HG03575 (cell line): Measurements from ENCODE around the gene ALCAM.
"Not testable (repeated sequence)": the region's sequence is repeated elsewhere in the genome, so short reads cannot be mapped to it uniquely, and the experiment has no call there.

Experiments used
- ATAC-seq: cut with Tn5 transposase; IDR thresholded peaks from one replicate; pipeline ENCODE4 v1.9.1; 2021; ENCODE audit not compliant: unreplicated experiment, insufficient number of reproducible peaks, low FRiP score; ENCODE audit errors: extremely low read depth

The ALCAM gene

GRCh38 chr3:105539897-105540296 lies 173.2 kb downstream of the ALCAM start:
- ATAC-seq: no peak

- no peak for ATAC-seq
Observed at GRCh38 chr3:105542282-105543019, 175.7 kb downstream of the ALCAM start.

GRCh38 chr3:105545051-105545450 lies 178.3 kb downstream of the ALCAM start:
- ATAC-seq: no peak

- no peak for ATAC-seq
Observed at GRCh38 chr3:105553851-105554250, 187.1 kb downstream of the ALCAM start.

- no peak for ATAC-seq
Observed at GRCh38 chr3:105555206-105555605, 188.5 kb downstream of the ALCAM start.

GRCh38 chr3:105559856-105560255 lies 193.1 kb downstream of the ALCAM start:
- ATAC-seq: no peak

GRCh38 chr3:105561876-105562275 lies 195.2 kb downstream of the ALCAM start:
- ATAC-seq: no peak

GRCh38 chr3:105564546-105565288 lies 198.0 kb downstream of the ALCAM start:
- no peak for ATAC-seq

- no peak for ATAC-seq
Observed at GRCh38 chr3:105571005-105571404, 204.3 kb downstream of the ALCAM start.

GRCh38 chr3:105572501-105572900 lies 205.8 kb downstream of the ALCAM start:
- no peak for ATAC-seq

GRCh38 chr3:105579439-105579838 lies 212.7 kb downstream of the ALCAM start:
- ATAC-seq: no peak

- ATAC-seq: no peak
Observed at GRCh38 chr3:105580296-105580965, 213.7 kb downstream of the ALCAM start.

- ATAC-seq: no peak
Observed at GRCh38 chr3:105582015-105582414, 215.3 kb downstream of the ALCAM start.

GRCh38 chr3:105584003-105584790 lies 217.5 kb downstream of the ALCAM start:
- no peak for ATAC-seq

- no peak for ATAC-seq
Observed at GRCh38 chr3:105593315-105593714, 226.6 kb downstream of the ALCAM start.

GRCh38 chr3:105594219-105594618 lies 227.5 kb downstream of the ALCAM start:
- no peak for ATAC-seq

- no peak for ATAC-seq
Observed at GRCh38 chr3:105598042-105598796, 231.5 kb downstream of the ALCAM start.

- ATAC-seq: no peak
Observed at GRCh38 chr3:105599350-105599749, 232.6 kb downstream of the ALCAM start.

GRCh38 chr3:105601756-105602155 lies 235.0 kb downstream of the ALCAM start:
- not testable (repeated sequence) for ATAC-seq
